A673 (cell line): ENCODE measurements around the gene STIMATE. TPM values are rescaled to one million over a fixed set of nuclear protein-coding genes. Genes with fewer than 3 reads are reported as not detected.

Source experiments
- BruUV-seq: library from RNA; stranded (reverse); fragments of 400-500 nt; replicated peaks from 2 replicates; lab custom pipeline; 2021; lab: Mats Ljungman, UMichigan
- CTCF ChIA-PET: fragments of 300-600 bp; sonication (Branson Sonifier 250); formaldehyde crosslinking; loops from one replicate; lab custom pipeline; 2022; ENCODE audit warnings: antibody characterized with exemption; lab: Charles Lee
- POLR2A ChIA-PET: fragments of 300-600 bp; sonication (Branson Sonifier 250); formaldehyde crosslinking; loops from one replicate; lab custom pipeline; 2022; ENCODE audit warnings: antibody characterized with exemption; ENCODE audit not compliant: low non-redundant PET; lab: Charles Lee
- DNase-seq: peaks from one replicate; pipeline ENCODE4 v3.0.0-alpha.2; 2015; ENCODE audit warnings: low spot score
- H3K27ac ChIP-seq: fragments of 200-600 bp; sonication (generic); 2 replicates; pipeline ENCODE4 v1.5.1; 2016; ENCODE audit warnings: mixed run types, low read depth, mild to moderate bottlenecking, mixed read lengths, antibody characterized with exemption, low read length; ENCODE audit not compliant: poor library complexity, severe bottlenecking
- H3K27me3 ChIP-seq: fragments of 200-600 bp; sonication (generic); replicated peaks from 2 replicates; pipeline ENCODE4 v1.6.1; 2017; ENCODE audit warnings: mixed run types, low read depth, mild to moderate bottlenecking, mixed read lengths, antibody characterized with exemption, low read length; ENCODE audit not compliant: insufficient read depth, poor library complexity
- H3K36me3 ChIP-seq: fragments of 200-600 bp; sonication (generic); 2 replicates; pipeline ENCODE4 v1.6.1; 2016; ENCODE audit warnings: mixed run types, mild to moderate bottlenecking, mixed read lengths, antibody characterized with exemption, low read length; ENCODE audit not compliant: insufficient read depth, poor library complexity, severe bottlenecking
- H3K4me1 ChIP-seq: fragments of 200-600 bp; sonication (generic); 2 replicates; pipeline ENCODE4 v1.6.1; 2017; ENCODE audit warnings: mixed run types, mild to moderate bottlenecking, mixed read lengths, antibody characterized with exemption, low read length; ENCODE audit not compliant: insufficient read depth, poor library complexity, severe bottlenecking
- H3K4me3 ChIP-seq: fragments of 200-600 bp; sonication (generic); 2 replicates; pipeline ENCODE4 v1.5.1; 2016; ENCODE audit warnings: low read depth, mixed run types, mild to moderate bottlenecking, mixed read lengths, low read length; ENCODE audit not compliant: poor library complexity, severe bottlenecking
- H3K9me3 ChIP-seq: fragments of 200-600 bp; sonication (generic); 2 replicates; pipeline ENCODE4 v1.6.1; 2016; ENCODE audit warnings: mixed run types, low read depth, mild to moderate bottlenecking, mixed read lengths, antibody characterized with exemption, low read length; ENCODE audit not compliant: poor library complexity, severe bottlenecking
- EZH2 ChIP-seq: fragments of 200-600 bp; sonication (generic); IDR thresholded peaks from 2 replicates; pipeline ENCODE4 v1.6.1; 2017; ENCODE audit warnings: borderline replicate concordance, low read depth, mild to moderate bottlenecking, mixed read lengths, antibody characterized with exemption, low read length; ENCODE audit not compliant: poor library complexity, severe bottlenecking
- intact Hi-C: fragments of 100-400 bp; cut with micrococcal nuclease; formaldehyde crosslinking; loops from one replicate; pipeline ENCODE4 v1.10.0; 2022; ENCODE audit not compliant: unreplicated experiment
- total RNA-seq: library from RNA; stranded (reverse); gene quantifications from 2 replicates; pipeline ENCODE4 v1.2.3, GENCODE V29; 2021
- TF ChIP-seq, protein P1 (sequence below): fragments of 300-800, 200-600 bp; sonication (generic); conservative IDR thresholded peaks from 2 replicates; pipeline ENCODE4 v1.5.1; 2017; ENCODE audit warnings: low read depth, mild to moderate bottlenecking, antibody characterized with exemption, low read length, moderate library complexity, mixed read lengths

The STIMATE gene
- total RNA-seq, 1 experiment from 2014 or later, result 11.3 TPM

DNA sequence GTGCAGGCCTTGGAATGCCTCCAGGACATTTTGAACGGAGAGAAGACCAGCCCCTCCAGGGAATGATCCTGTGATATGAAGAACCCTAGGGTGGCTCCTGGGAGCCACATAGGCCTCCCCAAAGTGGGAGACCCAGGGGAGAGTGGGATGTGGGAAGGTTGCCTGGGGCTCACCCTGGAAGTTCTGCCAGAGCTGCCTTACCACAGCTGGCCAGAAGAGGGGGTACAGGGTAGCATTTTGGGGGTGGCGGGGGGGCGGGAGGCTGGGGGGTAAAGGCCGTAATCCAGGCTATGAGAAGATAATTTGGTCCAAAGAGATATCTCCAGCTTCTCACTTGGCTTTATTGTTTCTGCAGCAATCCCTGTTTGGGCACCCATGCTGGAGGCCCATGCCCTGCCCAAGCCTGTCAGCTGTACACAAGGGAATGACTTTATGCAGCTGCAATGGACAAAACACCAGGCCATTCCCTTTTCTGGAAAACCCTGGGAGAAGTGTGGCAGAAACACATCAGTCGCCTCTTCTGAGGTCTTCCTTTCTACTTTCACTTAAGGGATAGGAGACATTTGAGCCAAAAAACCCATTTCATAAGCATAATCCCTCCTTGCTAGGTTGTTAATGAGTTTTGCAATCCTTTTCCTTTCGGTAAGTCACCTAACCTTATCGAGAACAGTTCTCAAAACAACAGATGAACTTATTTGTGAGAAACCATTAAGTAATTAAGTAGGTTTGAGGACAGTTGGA is 51.5 kb downstream of the STIMATE start:
- BruUV-seq, result no TSS peak
- H3K4me3 ChIP-seq, result no peak overlapping the region
- H3K27ac ChIP-seq, result no peak overlapping the region
- H3K27me3 ChIP-seq, result no peaks in the 10 kb centered on the region
- H3K9me3 ChIP-seq, result no peaks in the 10 kb centered on the region
- no peak for DNase-seq
- ChIA-PET CTCF (interaction anchor here (0.6 kb wide), 3 partner anchors 33 to 122 kb away, joined by 3 to 10 read pairs (median 5); no protein-coding TSS in a partner anchor), POLR2A (no interaction called here)
- H3K36me3 ChIP-seq, result no peaks in the 10 kb centered on the region
- TF ChIP-seq EZH2, result no peak
- TF ChIP-seq, protein P1, sequence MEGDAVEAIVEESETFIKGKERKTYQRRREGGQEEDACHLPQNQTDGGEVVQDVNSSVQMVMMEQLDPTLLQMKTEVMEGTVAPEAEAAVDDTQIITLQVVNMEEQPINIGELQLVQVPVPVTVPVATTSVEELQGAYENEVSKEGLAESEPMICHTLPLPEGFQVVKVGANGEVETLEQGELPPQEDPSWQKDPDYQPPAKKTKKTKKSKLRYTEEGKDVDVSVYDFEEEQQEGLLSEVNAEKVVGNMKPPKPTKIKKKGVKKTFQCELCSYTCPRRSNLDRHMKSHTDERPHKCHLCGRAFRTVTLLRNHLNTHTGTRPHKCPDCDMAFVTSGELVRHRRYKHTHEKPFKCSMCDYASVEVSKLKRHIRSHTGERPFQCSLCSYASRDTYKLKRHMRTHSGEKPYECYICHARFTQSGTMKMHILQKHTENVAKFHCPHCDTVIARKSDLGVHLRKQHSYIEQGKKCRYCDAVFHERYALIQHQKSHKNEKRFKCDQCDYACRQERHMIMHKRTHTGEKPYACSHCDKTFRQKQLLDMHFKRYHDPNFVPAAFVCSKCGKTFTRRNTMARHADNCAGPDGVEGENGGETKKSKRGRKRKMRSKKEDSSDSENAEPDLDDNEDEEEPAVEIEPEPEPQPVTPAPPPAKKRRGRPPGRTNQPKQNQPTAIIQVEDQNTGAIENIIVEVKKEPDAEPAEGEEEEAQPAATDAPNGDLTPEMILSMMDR, result peak; percentile 49
- no peaks in the 10 kb centered on the region for H3K4me1 ChIP-seq
- intact Hi-C loops, result no loop called here

DNA sequence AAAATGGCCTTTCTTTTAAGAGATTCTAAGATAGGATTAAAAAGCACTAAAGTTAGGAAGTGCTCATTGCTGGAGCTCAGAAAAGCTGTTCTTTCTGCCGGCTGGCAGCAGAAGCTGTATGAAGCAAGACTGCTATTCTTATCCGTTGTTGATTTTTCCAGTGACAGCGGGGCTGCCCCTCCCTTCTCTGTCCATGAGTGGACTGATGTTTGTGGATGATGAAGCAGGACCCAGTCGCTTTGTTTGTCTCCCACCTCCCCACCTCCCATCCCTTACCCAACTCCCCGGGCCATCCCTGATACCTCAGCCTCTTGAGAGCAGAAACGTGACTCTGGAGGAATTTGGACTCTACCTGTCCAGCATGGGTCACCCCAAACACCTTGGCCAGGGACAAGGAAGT is 52.2 kb downstream of the STIMATE start:
- ChIA-PET POLR2A (no interaction called here), CTCF (interaction anchor here (0.6 kb wide), 3 partner anchors 34 to 121 kb away, joined by 3 to 10 read pairs (median 5); no protein-coding TSS in a partner anchor)
- no peak overlapping the region for H3K4me3 ChIP-seq
- H3K36me3 ChIP-seq, result no peaks in the 10 kb centered on the region
- H3K27me3 ChIP-seq, result no peaks in the 10 kb centered on the region
- H3K27ac ChIP-seq, result no peak overlapping the region
- no peaks in the 10 kb centered on the region for H3K4me1 ChIP-seq
- intact Hi-C loops, result no loop called here
- no TSS peak for BruUV-seq
- TF ChIP-seq EZH2, result no peak
- TF ChIP-seq, protein P1, result no peak
- DNase-seq, result no peak
- H3K9me3 ChIP-seq, result no peaks in the 10 kb centered on the region

DNA sequence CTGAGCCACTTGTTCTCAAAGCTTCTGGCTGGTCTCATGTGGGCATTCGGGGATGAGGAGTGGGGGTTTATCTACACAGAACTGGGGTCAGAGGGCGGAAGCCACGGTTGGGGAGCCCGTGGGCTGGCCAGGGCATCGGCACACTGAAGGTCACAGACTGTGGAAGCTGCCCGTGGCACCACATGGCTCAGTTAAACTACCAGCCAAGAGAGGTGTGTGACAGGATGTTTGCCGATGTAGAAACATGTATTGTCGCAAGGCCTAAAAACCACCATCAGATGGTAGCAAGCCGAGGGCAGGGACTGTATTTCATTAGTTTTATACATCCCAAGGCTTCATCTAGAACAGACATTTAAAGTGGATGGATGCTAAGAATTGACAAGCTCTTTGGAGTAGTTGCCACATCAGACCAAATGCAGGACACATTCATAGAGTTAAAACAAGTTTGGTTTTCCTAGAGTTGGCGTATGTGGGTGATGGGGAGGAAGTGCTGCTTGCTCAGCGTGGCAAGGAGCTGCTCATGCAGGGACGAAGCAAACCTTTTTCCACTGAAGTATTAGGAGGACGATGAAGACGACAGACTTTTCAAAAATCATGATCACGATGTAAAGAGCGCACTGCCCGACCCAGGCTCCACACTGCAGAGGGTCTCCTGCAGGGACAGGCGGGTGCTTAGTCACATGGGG is 52.9 kb downstream of the STIMATE start:
- no TSS peak for BruUV-seq
- CTCF ChIA-PET, result no interaction called here
- no peak for DNase-seq

More for the DNA sequence above, 52.9 kb downstream of the STIMATE start:
- Histone ChIP-seq H3K27ac (no peak overlapping the region), H3K9me3 (no peaks in the 10 kb centered on the region), H3K4me1 (no peaks in the 10 kb centered on the region), H3K27me3 (no peaks in the 10 kb centered on the region), H3K4me3 (no peak overlapping the region), H3K36me3 (no peaks in the 10 kb centered on the region)
- intact Hi-C loops, result no loop called here
- POLR2A ChIA-PET, result no interaction called here
- no peak for TF ChIP-seq EZH2
- TF ChIP-seq, protein P1, result no peak
